Fibroblast of skin of left quadriceps (primary cell): ENCODE results near the gene NEXN.

Source experiments
- DNase-seq, 2 experiments: peaks; one replicate each; pipeline ENCODE4 v3.0.0-alpha.2; 2013; ENCODE audit warnings: low read depth in 2 of 2

NEXN gene

GRCh38 chr1:77888081-77888780, at the start of gene NEXN:
Gene NEXN (plus strand): TSS chr1:77888624. CDS start chr1:77916107, 27,483 bp downstream.
- DNase-seq: peak; percentile 70 to 74

GRCh38 chr1:77841574-77841973, 46.9 kb upstream of the NEXN start:
- DNase-seq: no peak

- no peak for DNase-seq
Measured at GRCh38 chr1:77845951-77846350, 42.5 kb upstream of the NEXN start.

GRCh38 chr1:77846966-77847365, 41.5 kb upstream of the NEXN start:
- DNase-seq: no peak

GRCh38 chr1:77847621-77848080, 40.8 kb upstream of the NEXN start:
- no peak for DNase-seq

- no peak for DNase-seq
Measured at GRCh38 chr1:77850082-77850481, 38.3 kb upstream of the NEXN start.

GRCh38 chr1:77857552-77857951, 30.9 kb upstream of the NEXN start:
- DNase-seq: no peak

GRCh38 chr1:77858725-77859124, 29.7 kb upstream of the NEXN start:
- no peak for DNase-seq

GRCh38 chr1:77859248-77859647, 29.2 kb upstream of the NEXN start:
- DNase-seq: no peak

- no peak for DNase-seq
Measured at GRCh38 chr1:77866296-77866695, 22.1 kb upstream of the NEXN start.

- DNase-seq: no peak
Measured at GRCh38 chr1:77872645-77873044, 15.8 kb upstream of the NEXN start.

GRCh38 chr1:77873461-77873860, 15.0 kb upstream of the NEXN start:
- DNase-seq: no peak

- peak in 1 of 2 experiments; percentile 9 for DNase-seq
Measured at GRCh38 chr1:77874804-77875445, 13.5 kb upstream of the NEXN start.

GRCh38 chr1:77876884-77877283, 11.5 kb upstream of the NEXN start:
- no peak for DNase-seq

GRCh38 chr1:77881061-77881460, 7.4 kb upstream of the NEXN start:
- DNase-seq: no peak

- DNase-seq: no peak
Measured at GRCh38 chr1:77882411-77882810, 6.0 kb upstream of the NEXN start.

GRCh38 chr1:77888781-77889642, 588 bp downstream of the NEXN start:
- DNase-seq: peak in 1 of 2 experiments; percentile 47

- DNase-seq: peak; percentile 44 to 57
Measured at GRCh38 chr1:77889671-77890070, 1.2 kb downstream of the NEXN start.

GRCh38 chr1:77891200-77891599, 2.8 kb downstream of the NEXN start:
- DNase-seq: no peak

- DNase-seq: no peak
Measured at GRCh38 chr1:77899647-77900320, 11.4 kb downstream of the NEXN start.

GRCh38 chr1:77900687-77901293, 12.4 kb downstream of the NEXN start:
- peak; percentile 20 to 26 for DNase-seq
